Measurements from ENCODE around the gene OR51B5.
"Not testable (repeated sequence)": the region's sequence is repeated elsewhere in the genome, so short reads cannot be mapped to it uniquely, and the experiment has no call there.

OR51B5 gene

GRCh38 chr11:5324197-5324596 lies 19.1 kb downstream of the OR51B5 start, which contains the start of gene OR51B2:
TSS of gene OR51B2 (minus strand) at chr11:5324297. CDS start at chr11:5324297, 0 bp downstream.
- DNase-seq, result no peak

- no peak for DNase-seq
Observed at GRCh38 chr11:5317292-5317691, 26.0 kb downstream of the OR51B5 start.

- not testable (repeated sequence) for DNase-seq
Observed at GRCh38 chr11:5313326-5314023, 29.8 kb downstream of the OR51B5 start.

GRCh38 chr11:5310423-5310822 lies 32.9 kb downstream of the OR51B5 start:
- DNase-seq, result no peak

GRCh38 chr11:5307256-5308019 lies 35.9 kb downstream of the OR51B5 start:
- no peak for DNase-seq

GRCh38 chr11:5304046-5304445 lies 39.3 kb downstream of the OR51B5 start:
- no peak for DNase-seq

- no peak for DNase-seq
Observed at GRCh38 chr11:5303626-5304025, 39.7 kb downstream of the OR51B5 start.

GRCh38 chr11:5301846-5302245 lies 41.5 kb downstream of the OR51B5 start, which contains the start of gene OR51B4:
TSS of gene OR51B4 (minus strand) at chr11:5301946. CDS start at chr11:5301946, 0 bp downstream.
- DNase-seq, result no peak

- no peak for DNase-seq
Observed at GRCh38 chr11:5300251-5300650, 43.1 kb downstream of the OR51B5 start.

GRCh38 chr11:5298451-5298850 lies 44.9 kb downstream of the OR51B5 start:
- DNase-seq, result no peak

- DNase-seq, result no peak
Observed at GRCh38 chr11:5297721-5298323, 45.5 kb downstream of the OR51B5 start.

GRCh38 chr11:5294342-5294995 lies 48.9 kb downstream of the OR51B5 start:
- not testable (repeated sequence) for DNase-seq

GRCh38 chr11:5293028-5293427 lies 50.3 kb downstream of the OR51B5 start:
- DNase-seq, result no peak

Measured in effector CD8-positive, alpha-beta T cell (primary cell).